ENCODE measurements around the gene TENM3. TPM values are rescaled to one million over a fixed set of nuclear protein-coding genes. Genes with fewer than 3 reads are reported as not detected.

TENM3 gene
- total RNA-seq, 2 experiments from 2014 or later = not detected

DNA sequence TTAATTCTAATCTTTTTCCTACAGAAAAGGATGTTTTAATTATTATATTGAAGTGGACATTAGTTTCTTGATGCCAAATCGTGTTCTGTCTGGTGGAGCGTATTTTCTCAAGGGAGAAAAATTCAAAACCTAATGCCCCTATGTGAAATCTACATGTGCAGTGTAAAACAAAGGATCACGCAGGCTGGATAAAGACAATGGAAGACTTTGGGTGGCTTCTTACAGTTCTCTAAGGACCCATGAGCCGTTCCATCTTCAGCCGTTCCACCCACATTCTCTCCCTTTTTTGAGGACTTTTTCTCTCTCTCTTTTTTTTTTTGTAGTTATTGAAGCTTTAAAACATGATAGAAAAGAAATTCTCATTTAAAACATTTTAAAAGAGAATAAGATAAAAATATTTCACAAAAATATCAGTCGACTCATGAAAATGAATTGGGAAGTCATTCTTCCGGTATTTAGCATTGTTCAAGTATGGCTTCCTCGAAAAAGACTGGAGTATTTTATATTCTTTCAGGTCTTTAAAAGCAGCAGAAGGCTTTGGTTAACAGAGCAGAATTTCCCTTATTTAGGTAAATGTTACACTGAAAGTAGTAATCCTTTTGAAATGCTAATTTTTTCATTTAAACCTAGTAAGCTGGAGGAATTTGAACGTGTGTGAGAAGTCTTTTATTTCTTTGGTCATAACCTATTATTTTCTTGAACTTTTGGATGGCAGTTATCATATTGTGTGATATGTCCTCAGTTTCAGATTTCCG lies 11.0 kb downstream of the TENM3 start:
- no peak for TF ChIP-seq EZH2phosphoT487 (IDR thresholded peaks at IDR 0.05; ENCODE audit: borderline replicate concordance, low read depth, low read length)
- TF ChIP-seq, protein P1, sequence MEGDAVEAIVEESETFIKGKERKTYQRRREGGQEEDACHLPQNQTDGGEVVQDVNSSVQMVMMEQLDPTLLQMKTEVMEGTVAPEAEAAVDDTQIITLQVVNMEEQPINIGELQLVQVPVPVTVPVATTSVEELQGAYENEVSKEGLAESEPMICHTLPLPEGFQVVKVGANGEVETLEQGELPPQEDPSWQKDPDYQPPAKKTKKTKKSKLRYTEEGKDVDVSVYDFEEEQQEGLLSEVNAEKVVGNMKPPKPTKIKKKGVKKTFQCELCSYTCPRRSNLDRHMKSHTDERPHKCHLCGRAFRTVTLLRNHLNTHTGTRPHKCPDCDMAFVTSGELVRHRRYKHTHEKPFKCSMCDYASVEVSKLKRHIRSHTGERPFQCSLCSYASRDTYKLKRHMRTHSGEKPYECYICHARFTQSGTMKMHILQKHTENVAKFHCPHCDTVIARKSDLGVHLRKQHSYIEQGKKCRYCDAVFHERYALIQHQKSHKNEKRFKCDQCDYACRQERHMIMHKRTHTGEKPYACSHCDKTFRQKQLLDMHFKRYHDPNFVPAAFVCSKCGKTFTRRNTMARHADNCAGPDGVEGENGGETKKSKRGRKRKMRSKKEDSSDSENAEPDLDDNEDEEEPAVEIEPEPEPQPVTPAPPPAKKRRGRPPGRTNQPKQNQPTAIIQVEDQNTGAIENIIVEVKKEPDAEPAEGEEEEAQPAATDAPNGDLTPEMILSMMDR (conservative IDR thresholded peaks at IDR 0.05; ENCODE audit: low read length) = no peak
- CTCF ChIA-PET (ENCODE audit: unreplicated experiment) = no interaction called here

DNA sequence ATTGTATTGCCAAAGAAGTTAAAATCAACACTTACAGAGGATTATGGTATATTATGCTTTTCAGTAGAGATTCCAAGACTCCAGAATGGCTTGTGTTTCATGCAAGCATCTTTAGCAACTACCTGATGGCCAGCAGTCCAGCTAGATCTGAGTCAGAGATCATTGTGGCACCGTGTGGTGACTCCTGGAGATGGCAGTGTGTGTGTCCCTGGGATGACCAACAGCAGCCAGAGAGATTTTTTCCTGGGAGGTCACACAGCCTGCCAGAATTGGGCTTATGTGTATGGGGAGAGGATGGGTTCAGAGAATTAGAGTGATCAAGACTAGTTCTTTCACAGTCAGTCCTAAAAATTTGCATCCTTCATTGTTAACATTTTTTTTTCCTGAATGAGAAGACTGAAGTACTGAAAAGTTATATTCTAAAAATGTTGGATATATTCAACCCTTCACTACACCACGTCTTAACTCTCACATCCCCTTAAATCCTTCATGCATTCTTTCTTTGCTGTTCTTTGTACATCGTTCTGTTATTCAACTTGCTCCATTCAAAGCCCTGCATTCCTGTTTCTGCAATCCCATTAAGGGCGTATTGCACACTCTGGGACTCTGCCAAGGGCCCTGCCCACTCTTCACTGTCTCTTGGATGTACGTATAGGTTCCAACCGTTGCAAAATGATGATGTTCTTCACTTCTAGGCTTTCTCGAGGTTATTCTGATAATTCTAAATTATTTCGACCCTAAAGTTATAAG lies 12.4 kb downstream of the TENM3 start:
- H3K9me3 ChIP-seq (ENCODE audit: low read length) = no peaks in the 10 kb centered on the region
- ChIA-PET POLR2A (no interaction called here), CTCF (ENCODE audit: unreplicated experiment) (no interaction called here)
- no peak overlapping the region for H3K4me2 ChIP-seq (ENCODE audit: low read length)
- no peaks in the 10 kb centered on the region for H4K20me1 ChIP-seq (ENCODE audit: insufficient read depth, low read length)
- BruUV-seq (replicated peaks) = no TSS peak
- no peak overlapping the region for H3K4me3 ChIP-seq (ENCODE audit: low read depth, low read length, poor library complexity, severe bottlenecking)
- no peaks in the 10 kb centered on the region for H3K4me1 ChIP-seq (ENCODE audit: insufficient read depth, low read length, poor library complexity, severe bottlenecking)
- H3K36me3 ChIP-seq (ENCODE audit: insufficient read depth, low read length) = no peaks in the 10 kb centered on the region
- no peak for TF ChIP-seq EZH2phosphoT487 (IDR thresholded peaks at IDR 0.05; ENCODE audit: borderline replicate concordance, low read depth, low read length)
- DNase-seq (ENCODE audit: low spot score) = no peak
- H3K27ac ChIP-seq (ENCODE audit: low read depth, low read length, poor library complexity, severe bottlenecking) = no peak overlapping the region
- H3K9me2 ChIP-seq (ENCODE audit: insufficient read depth, low read length) = no peaks in the 10 kb centered on the region
- no peaks in the 10 kb centered on the region for H3K79me2 ChIP-seq (ENCODE audit: insufficient read depth, low read depth, low read length)
- H2AFZ ChIP-seq (ENCODE audit: low read length) = no peak overlapping the region
- intact Hi-C loops (cut with micrococcal nuclease; ENCODE audit: unreplicated experiment) = no loop called here

More for the DNA sequence above, 11.0 kb downstream of the TENM3 start:
- Histone ChIP-seq H3K27ac (ENCODE audit: low read depth, low read length, poor library complexity, severe bottlenecking) (no peak overlapping the region), H3K9me2 (ENCODE audit: insufficient read depth, low read length) (no peaks in the 10 kb centered on the region), H3K4me3 (ENCODE audit: low read depth, low read length, poor library complexity, severe bottlenecking) (no peak overlapping the region), H3K4me1 (ENCODE audit: insufficient read depth, low read length, poor library complexity, severe bottlenecking) (no peaks in the 10 kb centered on the region), H2AFZ (ENCODE audit: low read length) (no peak overlapping the region), H3K79me2 (ENCODE audit: insufficient read depth, low read depth, low read length) (no peaks in the 10 kb centered on the region), H3K9me3 (ENCODE audit: low read length) (no peaks in the 10 kb centered on the region), H3K36me3 (ENCODE audit: insufficient read depth, low read length) (no peaks in the 10 kb centered on the region), H4K20me1 (ENCODE audit: insufficient read depth, low read length) (no peaks in the 10 kb centered on the region), H3K4me2 (ENCODE audit: low read length) (no peak overlapping the region)
- BruUV-seq (replicated peaks) = no TSS peak
- POLR2A ChIA-PET = interaction anchor here (0.6 to 0.7 kb wide), 2 partner anchors 10 to 49 kb away, joined by 3 to 4 read pairs; no protein-coding TSS in a partner anchor
- intact Hi-C loops (cut with micrococcal nuclease; ENCODE audit: unreplicated experiment) = no loop called here
- no peak for DNase-seq (ENCODE audit: low spot score)

DNA sequence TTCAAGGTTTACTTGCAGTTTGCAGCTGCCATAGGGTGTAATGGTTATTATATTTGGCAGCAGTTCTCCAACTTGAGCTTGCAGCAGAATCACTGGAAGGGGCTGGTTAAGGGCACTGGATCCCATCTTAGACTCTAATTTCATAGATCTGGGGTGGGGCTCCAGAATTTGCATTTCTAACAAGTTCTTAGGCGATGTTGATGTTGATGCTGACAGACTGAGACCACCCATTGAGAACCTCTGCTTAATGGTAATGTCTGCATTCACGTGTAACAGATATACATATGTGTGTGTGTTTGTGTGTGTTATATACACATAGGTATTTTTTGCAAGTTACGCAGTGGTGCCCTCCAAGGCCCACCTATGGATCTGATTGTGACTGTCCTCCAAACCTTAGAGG lies 13.8 kb downstream of the TENM3 start:
- H3K4me3 ChIP-seq (ENCODE audit: low read depth, low read length, poor library complexity, severe bottlenecking) = no peak overlapping the region
- H3K9me3 ChIP-seq (ENCODE audit: low read length) = no peaks in the 10 kb centered on the region
- H4K20me1 ChIP-seq (ENCODE audit: insufficient read depth, low read length) = no peaks in the 10 kb centered on the region
- no peak for DNase-seq (ENCODE audit: low spot score)
- no peaks in the 10 kb centered on the region for H3K36me3 ChIP-seq (ENCODE audit: insufficient read depth, low read length)
- no peaks in the 10 kb centered on the region for H3K4me1 ChIP-seq (ENCODE audit: insufficient read depth, low read length, poor library complexity, severe bottlenecking)
- BruUV-seq (replicated peaks) = no TSS peak
- H3K4me2 ChIP-seq (ENCODE audit: low read length) = no peak overlapping the region
- CTCF ChIA-PET (ENCODE audit: unreplicated experiment) = no interaction called here
- no peaks in the 10 kb centered on the region for H3K9me2 ChIP-seq (ENCODE audit: insufficient read depth, low read length)
- H3K27ac ChIP-seq (ENCODE audit: low read depth, low read length, poor library complexity, severe bottlenecking) = no peak overlapping the region
- intact Hi-C loops (cut with micrococcal nuclease; ENCODE audit: unreplicated experiment) = no loop called here
- POLR2A ChIA-PET = no interaction called here
- TF ChIP-seq, protein P1 (conservative IDR thresholded peaks at IDR 0.05; ENCODE audit: low read length) = no peak
- TF ChIP-seq EZH2phosphoT487 (IDR thresholded peaks at IDR 0.05; ENCODE audit: borderline replicate concordance, low read depth, low read length) = no peak
- no peaks in the 10 kb centered on the region for H3K79me2 ChIP-seq (ENCODE audit: insufficient read depth, low read depth, low read length)
- no peak overlapping the region for H2AFZ ChIP-seq (ENCODE audit: low read length)

Data from OCI-LY7 (cell line).